Cortex of kidney (tissue), 1 donor: Measurements from ENCODE around the gene ATXN1L.
"Not testable (repeated sequence)": the region's sequence is repeated elsewhere in the genome, so short reads cannot be mapped to it uniquely, and the experiment has no call there.

Experiments used
- DNase-seq: peaks from one replicate; lab custom pipeline; 2025; lab: John Stamatoyannopoulos, UW

ATXN1L gene, protein sequence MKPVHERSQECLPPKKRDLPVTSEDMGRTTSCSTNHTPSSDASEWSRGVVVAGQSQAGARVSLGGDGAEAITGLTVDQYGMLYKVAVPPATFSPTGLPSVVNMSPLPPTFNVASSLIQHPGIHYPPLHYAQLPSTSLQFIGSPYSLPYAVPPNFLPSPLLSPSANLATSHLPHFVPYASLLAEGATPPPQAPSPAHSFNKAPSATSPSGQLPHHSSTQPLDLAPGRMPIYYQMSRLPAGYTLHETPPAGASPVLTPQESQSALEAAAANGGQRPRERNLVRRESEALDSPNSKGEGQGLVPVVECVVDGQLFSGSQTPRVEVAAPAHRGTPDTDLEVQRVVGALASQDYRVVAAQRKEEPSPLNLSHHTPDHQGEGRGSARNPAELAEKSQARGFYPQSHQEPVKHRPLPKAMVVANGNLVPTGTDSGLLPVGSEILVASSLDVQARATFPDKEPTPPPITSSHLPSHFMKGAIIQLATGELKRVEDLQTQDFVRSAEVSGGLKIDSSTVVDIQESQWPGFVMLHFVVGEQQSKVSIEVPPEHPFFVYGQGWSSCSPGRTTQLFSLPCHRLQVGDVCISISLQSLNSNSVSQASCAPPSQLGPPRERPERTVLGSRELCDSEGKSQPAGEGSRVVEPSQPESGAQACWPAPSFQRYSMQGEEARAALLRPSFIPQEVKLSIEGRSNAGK

DNA sequence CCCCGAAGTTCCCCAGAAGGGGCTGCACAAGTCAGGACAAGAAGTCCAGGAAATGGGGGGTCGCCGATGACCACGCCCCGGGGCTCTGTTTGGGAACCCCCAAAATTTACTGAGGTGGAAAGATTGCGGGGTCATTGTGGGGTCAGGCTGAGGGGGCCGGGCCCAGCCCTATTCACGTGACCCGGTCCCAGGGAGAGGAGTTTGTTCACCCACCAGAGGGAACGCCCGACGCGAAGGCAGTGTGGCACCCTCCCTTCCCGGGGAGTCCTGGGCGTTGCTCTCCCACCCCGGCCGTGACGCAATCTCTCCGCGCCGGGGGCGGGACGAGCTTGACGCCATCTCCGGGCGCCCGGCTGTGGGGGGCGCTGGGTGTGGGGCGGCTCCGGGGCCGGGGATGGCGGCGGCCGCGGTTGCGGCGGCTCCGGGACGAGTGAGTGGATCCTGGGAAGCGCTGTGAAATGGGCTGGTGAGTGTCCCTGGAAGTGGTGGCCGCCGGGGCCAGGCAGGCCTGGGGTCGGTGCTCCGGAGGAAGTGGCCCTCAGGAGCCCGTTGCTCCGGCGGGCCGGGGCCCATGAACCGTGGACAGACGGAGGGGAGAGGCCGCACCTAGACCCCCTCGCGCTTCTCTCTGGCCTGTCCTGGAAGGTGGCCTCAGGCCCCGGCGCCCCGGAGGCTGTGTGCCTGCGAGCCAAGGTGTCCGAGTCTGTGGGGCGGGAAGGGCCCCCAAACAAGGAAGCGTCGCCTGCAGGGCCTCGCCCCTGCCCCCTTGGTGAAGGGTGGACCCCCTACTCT, at the start of gene ATXN1L:
ATXN1L (plus strand) TSS at position 338 of the 792 bp plus-strand sequence. CDS start 3,765 bp downstream, outside the sequence.
- no peak for DNase-seq

DNA sequence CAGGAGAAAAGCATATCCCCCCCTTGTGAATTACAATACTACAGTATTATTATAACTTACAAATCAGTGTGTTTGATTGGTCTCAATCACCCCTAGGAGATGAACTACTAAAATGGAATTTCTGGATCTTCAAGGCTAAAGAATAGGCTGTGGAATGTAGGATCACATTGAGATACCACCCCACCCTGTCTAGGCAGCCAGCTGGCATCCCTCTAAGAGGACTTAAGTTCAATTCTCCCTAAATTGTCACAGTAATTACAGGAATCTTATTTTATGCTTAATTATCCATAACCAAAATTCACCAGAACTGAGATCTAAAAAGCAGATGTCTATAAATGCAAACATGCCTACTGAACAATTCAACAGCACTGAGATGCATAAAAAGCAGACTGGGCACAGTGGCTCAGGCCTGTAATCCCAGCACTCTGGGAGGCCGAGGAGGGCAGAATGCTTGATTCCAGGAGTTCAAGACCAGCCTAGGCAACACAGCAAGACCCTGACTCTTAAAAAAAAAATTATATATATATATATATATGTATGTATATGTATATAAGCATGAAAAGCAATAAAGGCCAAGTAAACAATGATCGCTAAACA, 49.2 kb upstream of the ATXN1L start:
- DNase-seq: no peak

DNA sequence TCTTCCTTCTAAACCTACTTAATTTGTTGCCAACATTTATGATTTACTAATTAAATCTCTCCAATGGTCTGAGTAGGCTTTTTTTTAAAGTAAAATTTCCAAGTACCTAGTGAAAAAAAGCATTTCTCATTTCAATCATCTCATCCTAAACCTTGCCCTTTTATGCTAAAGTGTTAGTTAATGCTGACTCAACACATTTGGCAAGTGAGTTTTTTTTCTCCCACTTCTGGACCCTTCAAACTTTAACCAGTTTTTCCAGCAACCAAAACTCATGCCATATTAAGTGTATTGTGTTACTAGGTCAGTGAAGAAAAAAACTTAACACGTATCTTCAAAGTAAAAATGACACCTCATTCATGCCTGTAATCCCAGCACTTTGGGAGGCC, 42.5 kb upstream of the ATXN1L start:
- DNase-seq: no peak

DNA sequence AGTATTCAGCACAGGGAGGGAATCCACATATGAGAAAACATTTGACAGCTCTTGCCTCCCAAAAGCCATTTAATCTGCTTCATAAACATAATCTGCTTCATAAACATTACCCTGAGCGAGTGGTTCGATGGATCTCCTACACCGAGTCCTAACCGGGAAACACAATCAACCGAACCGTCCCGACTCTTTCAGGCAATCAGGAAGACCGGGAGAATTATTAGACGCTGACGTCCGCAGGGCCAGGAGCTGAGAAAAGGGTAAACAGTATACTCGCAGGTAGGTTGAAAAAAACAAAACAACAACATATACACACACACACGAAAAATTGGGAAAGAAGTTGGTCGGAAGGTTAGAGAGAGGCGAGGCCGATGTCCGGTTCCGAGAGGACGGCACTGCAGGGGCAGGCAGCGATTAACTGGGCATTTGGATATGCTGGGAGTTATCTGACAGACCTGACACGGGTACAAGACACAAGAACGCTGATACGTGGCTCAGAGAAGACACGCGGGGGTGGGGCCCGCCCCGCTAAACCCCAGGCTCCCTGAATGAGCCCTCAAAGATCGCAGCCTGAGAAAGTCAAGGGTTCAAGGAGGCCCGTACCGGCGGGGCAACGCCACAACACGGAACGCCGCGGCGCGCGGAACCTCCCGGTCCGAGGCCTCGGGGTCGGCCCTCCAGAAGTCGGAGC, 37.7 kb upstream of the ATXN1L start:
- no peak for DNase-seq

DNA sequence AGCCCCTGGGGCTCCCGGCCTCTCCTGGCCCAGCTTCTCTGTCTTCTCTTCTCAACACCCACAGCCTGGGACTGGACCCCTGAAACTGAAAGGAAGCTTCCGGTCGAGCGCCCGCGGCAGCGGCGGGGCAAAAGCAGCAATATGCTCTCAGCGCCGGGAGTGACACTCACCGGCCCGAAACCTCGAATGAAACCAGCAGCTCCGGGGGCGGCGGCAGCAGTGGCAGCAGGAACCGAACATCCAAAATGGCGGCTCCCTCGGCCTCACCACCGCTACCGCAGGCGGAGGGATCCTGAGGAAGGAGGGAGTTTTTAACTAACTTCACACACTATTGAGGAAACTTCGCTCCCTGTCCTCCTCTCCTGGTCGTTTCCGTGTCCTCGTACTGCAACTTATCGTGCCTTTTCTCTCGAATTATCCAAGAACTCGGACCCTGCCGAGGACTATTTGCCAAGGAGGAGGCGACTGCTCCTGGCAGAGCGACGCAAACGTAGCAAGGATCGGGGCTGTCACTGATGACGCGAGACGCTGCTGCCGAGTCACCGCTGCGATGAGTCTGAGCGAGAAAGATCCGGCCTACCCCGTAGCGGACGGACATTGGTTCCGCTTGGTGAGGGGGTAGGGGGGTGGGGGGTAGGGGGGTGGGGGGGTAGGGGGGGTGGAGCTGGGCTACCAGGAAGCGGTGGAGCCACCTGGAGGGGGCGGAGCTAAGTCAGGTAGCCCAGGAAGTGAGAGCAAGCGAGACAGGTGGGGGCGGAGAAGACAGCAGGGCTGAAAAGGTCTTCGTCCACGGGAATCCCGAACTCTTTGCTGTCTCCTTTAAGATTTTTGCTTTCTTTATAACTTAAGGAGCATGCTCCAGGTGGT, 37.0 kb upstream of the ATXN1L start, which contains the start of gene AP1G1:
AP1G1 (minus strand) TSS at position 242 of the 867 bp plus-strand sequence. CDS start 19,355 bp downstream, outside the sequence.
- DNase-seq: no peak

DNA sequence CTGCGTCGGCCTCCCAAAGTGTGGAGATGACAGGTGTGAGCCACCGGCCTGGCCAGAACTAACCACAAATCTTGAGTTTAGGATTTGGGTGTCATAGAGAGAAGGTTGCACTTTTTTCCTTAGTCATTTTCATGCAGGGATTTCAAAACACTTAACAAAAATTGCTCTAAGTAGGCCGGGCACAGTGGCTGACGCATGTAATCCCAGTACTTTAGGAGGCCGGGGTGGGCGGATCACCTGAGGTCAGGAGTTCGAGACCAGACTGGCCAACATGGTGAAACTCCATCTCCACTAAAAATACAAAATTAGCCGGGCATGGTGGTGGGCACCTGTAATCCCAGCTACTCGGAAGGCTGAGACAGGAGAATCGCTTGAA, 35.6 kb upstream of the ATXN1L start:
- DNase-seq: not testable (repeated sequence)

DNA sequence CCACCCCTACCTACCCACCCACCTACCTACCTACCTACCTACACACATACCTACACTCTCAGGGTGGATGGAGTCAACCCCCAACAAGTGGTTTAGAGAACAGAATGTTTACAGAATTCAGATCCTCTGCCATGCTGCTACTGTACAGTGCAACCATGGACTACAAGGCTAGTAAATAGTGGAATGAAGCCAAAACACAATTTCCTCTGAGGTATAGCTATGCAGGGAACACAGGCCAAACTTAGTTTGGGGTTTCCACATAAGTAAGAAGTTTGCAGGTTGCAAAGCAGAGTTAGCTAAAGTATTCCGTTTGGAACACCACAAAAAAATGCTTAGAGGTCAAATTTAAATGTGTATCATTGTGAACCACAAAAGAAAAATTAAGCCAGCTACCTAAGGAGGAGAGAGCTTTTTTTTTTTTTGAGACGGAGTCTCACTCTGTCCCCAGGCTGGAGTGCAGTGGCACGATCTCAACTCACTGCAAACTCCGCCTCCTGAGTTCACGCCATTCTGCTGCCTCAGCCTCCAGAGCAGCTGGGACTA, 34.4 kb upstream of the ATXN1L start:
- no peak for DNase-seq

DNA sequence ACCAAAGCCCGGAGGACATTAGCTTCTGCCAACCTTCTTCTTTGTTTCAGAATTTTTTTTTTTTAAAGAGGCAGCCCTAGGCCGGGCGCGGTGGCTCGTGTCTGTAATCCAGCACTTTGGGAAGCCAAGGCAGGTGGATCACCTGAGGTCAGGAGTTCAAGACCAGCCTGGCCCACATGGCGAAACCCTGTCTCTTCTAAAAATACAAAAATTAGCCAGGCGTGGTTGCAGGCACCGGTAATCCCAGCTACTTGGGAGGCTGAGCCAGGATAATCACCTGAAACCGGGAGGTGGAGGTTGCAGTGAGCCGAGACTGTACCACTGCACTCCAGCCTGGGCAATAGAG, 28.6 kb upstream of the ATXN1L start:
- not testable (repeated sequence) for DNase-seq

DNA sequence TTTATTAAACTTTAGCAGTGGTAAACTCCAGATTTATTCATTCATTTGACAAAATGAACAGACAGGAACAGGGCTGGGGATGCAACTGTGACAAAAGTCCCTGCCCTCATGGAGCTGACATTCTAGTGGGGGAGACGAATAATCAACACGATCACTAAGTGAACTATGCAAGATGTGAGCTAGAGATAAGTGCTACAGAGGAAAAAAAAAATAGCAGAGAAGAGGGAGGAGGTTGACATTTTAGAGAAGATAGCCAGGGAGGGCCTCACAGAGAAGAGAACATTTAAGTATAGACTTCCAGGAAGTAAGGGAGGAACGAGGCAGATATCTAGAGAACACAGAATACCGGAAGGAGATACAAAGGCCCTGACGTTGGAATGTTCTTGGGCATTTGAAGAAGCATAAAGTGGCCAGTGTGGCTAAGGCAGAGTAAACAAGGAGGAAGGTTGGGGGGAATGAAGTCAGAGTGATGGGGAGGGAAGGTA, 19.2 kb upstream of the ATXN1L start:
- DNase-seq: no peak

DNA sequence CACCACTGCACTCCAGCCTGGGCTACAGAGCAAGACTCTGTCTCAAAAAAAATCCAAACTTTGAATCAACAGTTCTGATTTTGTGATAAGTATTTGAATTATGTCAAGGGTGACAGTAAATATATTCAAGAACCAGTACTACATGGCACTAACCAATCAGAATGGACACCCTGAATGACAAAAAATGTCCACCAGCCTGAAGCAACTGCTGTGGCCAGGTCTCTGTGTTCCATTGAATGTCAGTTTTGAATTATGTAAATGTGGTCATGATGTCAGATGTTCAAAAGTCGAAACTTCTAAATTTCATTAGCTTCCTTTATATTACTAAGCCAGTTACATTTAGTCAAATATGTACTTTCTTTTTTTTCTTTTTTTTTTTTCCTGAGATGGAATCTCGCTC, 15.4 kb upstream of the ATXN1L start:
- DNase-seq: no peak

DNA sequence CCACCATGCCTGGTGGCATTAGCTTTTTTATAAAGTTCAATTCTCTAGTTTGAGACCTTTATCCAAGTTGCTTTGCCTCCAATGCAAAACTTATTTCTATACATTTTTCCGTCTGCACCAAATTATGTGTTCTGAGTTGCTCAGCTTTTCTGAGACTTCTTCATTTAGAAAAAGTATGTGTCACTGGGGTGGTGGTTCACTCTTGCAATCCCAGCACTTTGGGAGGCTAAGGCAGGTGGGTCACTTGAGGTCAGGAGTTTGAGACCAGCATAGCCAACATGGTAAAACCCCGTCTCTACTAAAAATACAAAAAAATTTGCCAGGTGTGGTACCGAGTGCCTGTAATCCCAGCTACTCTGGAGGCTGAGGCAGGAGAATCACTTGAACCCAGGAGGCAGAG, 14.1 kb upstream of the ATXN1L start:
- DNase-seq: not testable (repeated sequence)

DNA sequence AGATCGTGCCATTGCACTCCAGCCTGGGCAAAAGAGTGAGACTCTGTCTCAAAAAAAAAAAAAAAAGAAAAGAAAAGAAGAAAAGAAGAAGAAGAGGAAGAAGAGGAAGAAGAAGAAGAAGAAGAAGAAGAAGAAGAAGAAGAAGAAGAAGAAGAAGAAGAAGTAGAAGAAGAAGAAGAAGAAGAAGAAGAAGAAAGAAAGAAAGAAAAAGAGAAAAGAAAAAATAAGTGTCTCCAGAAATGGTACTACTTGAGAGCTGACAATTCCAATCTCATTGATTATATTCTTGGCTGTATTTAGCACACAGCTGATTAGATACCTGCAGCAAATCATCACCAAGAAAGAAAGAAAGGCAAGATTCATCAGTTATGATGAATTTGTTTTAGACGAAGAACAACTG, 13.7 kb upstream of the ATXN1L start:
- DNase-seq: not testable (repeated sequence)

DNA sequence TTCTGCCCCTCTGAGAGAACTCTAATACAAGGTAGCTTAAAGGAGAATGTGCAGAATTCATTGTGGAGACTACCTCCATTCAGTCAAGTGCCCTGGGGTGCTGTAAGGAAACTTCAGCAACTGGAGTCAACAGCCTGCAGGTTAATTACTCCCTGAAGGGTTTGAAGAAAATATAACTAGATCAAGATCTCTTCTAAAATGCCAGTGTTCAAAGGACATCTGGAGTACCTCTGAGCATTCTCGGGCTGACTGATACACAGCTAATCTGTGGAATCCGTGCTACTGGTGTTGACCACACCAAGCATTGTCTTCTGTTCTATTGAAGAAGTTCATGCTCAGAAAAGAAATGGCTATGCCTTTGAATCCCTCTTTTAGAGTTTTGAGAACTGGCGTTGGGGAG, 11.5 kb upstream of the ATXN1L start:
- DNase-seq: no peak

DNA sequence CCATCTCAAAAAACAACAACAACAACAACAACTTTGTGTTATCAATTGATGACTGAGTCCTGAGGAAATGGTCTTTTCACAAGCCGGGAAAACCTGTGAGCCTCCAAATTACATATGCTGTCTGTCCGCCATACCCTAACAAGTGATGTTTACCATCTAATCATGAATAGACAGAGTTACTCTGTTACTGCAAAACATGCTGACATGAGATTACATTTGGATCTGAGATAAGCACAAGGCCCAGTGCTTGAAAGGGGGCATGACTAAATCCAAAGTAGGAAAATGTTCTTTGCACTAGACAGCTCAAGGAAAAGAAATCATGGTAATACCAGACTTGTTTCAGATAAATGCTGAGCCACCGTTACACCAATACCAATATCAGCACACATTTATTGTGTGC, 8.6 kb upstream of the ATXN1L start:
- DNase-seq: no peak

DNA sequence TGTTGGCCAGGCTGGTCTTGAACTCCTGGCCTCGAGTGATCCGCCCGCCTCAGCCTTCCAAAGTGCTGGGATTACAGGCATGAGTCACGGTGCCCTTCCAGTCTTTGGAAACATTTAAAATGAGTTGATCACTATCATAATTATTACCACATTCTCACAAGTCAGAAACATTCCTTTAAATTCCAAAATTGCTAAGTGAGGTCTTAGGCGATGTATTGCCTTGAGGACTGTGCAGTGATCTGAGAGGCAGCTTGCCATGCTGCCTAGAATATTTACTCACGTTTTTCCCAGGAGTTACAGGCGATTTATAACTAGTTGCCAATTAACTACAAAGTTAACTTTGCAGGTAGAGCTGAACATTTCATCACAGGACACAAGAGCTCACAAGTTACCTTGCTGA, 5.7 kb upstream of the ATXN1L start:
- DNase-seq: no peak

DNA sequence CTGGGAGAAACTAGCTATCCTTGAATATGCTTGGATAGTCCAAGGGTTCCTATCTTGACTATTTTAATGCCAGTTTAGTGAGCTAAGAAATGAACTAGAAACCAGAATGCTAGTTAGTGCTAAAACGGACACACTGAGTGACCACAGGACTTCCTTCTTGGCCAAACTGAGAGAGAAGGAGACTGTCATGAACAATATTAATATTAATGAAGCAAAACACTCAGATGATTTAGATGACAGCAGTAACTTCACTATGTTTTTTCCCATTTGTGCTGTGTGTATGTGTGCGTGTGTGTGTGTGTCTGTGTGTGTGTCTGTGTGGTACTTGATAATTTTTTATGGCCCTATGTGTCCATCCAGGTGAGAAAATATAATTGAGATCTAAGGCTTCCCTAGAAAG, 2.2 kb upstream of the ATXN1L start:
- DNase-seq: no peak

DNA sequence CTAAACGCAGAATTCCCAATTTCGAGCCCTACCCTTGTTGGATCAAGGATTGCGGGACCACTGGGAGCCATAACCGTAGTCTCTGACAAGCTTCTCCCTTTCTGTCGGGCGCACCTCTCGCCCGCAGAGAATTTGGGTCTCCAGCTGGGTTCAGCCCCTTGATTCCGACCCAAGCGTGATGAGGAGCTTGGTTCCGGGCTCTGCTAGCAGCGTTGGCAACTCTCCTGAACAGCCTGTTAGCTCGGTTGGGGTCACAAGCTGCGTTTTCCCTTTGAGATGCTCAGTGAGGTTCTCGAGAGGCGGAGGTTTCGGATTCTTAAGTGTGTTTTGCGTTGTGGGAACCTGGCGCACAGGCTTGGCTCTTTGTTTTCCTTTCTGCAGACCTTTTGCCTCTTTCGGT, 655 bp downstream of the ATXN1L start:
- DNase-seq: no peak

DNA sequence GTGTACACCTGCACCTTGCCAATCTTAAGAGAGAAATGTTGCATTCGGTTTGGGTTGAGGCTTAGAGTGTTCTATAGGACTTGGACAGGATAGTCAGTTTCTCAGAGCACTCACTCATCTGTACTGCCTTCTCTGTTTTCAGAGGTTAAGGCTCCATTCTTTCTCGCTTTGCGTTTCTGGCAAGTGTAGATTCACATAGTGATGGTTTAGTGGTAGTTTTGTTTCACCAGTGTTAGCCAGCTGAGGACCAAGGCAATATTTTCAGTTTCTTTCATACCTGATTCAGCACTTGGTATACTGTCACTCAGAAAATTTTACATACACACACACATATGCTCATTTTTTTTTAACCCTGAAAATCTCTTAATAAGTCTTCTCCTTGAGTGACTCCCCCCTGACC, 1.3 kb downstream of the ATXN1L start:
- no peak for DNase-seq

DNA sequence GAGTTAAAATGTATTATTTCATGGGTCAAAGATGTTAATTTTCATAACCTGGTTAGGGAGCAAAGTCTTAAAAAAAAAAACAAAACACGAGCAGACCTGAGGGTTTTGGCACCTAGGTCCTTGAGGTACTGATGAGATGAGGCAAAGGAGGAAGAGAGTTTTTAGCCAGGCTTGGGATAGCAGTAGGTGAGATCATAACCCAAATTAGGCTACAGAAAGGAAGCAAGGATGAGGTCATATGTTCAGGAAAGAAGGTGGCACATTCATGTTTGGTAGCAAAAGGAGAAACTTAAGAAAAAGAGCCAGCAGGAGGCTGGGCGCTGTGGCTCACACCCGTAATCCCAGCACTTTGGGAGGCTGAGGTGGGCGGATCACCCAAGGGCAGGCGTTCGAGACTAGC, 2.8 kb downstream of the ATXN1L start:
- no peak for DNase-seq

DNA sequence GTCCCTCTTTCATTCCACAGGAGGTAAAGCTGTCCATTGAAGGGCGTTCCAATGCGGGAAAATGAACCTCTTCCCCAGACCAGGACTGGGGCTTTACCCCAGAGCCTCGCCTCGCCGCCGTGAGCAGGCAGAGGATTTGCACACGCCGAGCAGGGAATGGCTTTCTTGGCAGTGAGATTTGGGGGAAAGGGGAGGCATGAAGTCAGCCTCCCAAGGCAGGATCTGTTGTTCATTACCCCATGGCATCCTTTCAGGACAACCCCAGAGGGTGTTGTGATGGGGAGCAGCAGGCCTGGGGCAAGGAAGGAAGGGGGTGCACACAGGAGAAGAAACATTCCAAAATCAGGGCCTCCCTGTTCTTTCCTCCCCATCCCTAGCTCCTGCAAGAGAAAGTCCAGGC, 6.0 kb downstream of the ATXN1L start:
- no peak for DNase-seq
